ENCODE data around the gene MGLL.

The MGLL gene

GRCh38 chr3:127718916-127719290 is 103.4 kb downstream of the MGLL start:
- TF ChIP-seq CTCF (IDR thresholded peaks at IDR 0.05; ENCODE audit: unreplicated experiment in 3 of 3) = no peak
- H3K27me3 Mint-ChIP-seq (ENCODE audit: low read depth) = peaks cover 28% of the 10 kb centered on the region
- H3K4me1 Mint-ChIP-seq = peaks cover 75% of the 10 kb centered on the region
- no peak overlapping the region for H3K4me3 Mint-ChIP-seq
- H3K9me3 Mint-ChIP-seq = no peaks in the 10 kb centered on the region
- H3K36me3 Mint-ChIP-seq (ENCODE audit: low read depth) = no peaks in the 10 kb centered on the region
- no peak overlapping the region for H3K27ac Mint-ChIP-seq

- Mint-ChIP-seq H3K27ac (peak overlapping the region in 1 of 3 experiments; percentile 12), H3K4me3 (no peak overlapping the region), H3K27me3 (ENCODE audit: low read depth) (peaks cover 28% of the 10 kb centered on the region), H3K4me1 (peaks cover 76% of the 10 kb centered on the region), H3K36me3 (ENCODE audit: low read depth) (no peaks in the 10 kb centered on the region), H3K9me3 (no peaks in the 10 kb centered on the region)
- TF ChIP-seq CTCF (IDR thresholded peaks at IDR 0.05; ENCODE audit: unreplicated experiment in 3 of 3) = no peak
Observed at GRCh38 chr3:127718245-127718915, 103.9 kb downstream of the MGLL start.

GRCh38 chr3:127717357-127718244 is 104.7 kb downstream of the MGLL start:
- Mint-ChIP-seq H3K27me3 (ENCODE audit: low read depth) (peaks cover 28% of the 10 kb centered on the region), H3K9me3 (no peaks in the 10 kb centered on the region), H3K27ac (peak overlapping the region in 1 of 3 experiments; percentile 12), H3K4me1 (peaks cover 72% of the 10 kb centered on the region), H3K36me3 (ENCODE audit: low read depth) (no peaks in the 10 kb centered on the region), H3K4me3 (no peak overlapping the region)
- TF ChIP-seq CTCF (IDR thresholded peaks at IDR 0.05; ENCODE audit: unreplicated experiment in 3 of 3) = no peak

GRCh38 chr3:127716384-127716783 is 105.9 kb downstream of the MGLL start:
- no peak overlapping the region for H3K27ac Mint-ChIP-seq
- no peak for TF ChIP-seq CTCF (IDR thresholded peaks at IDR 0.05; ENCODE audit: unreplicated experiment in 3 of 3)

GRCh38 chr3:127715532-127715931 is 106.8 kb downstream of the MGLL start:
- Mint-ChIP-seq H3K27me3 (ENCODE audit: low read depth) (peaks cover 30% of the 10 kb centered on the region), H3K4me3 (no peak overlapping the region), H3K36me3 (ENCODE audit: low read depth) (no peaks in the 10 kb centered on the region), H3K4me1 (peaks cover 56% of the 10 kb centered on the region), H3K9me3 (no peaks in the 10 kb centered on the region), H3K27ac (no peak overlapping the region)
- no peak for TF ChIP-seq CTCF (IDR thresholded peaks at IDR 0.05; ENCODE audit: unreplicated experiment in 3 of 3)

More at GRCh38 chr3:127716384-127716783, 105.9 kb downstream of the MGLL start:
- H3K36me3 Mint-ChIP-seq (ENCODE audit: low read depth) = no peaks in the 10 kb centered on the region
- H3K4me1 Mint-ChIP-seq = peaks cover 64% of the 10 kb centered on the region
- no peak overlapping the region for H3K4me3 Mint-ChIP-seq
- peaks cover 31% of the 10 kb centered on the region for H3K27me3 Mint-ChIP-seq (ENCODE audit: low read depth)
- H3K9me3 Mint-ChIP-seq = no peaks in the 10 kb centered on the region
